Gastroesophageal sphincter (tissue), 3 donors: Measurements from ENCODE around the gene SLC25A6.

Experiments
- CTCF ChIP-seq, 4 experiments: fragments of 200-600 bp in 2 of 4; fragments of 450-650 bp in 2 of 4; sonication (generic) in 1 of 4; IDR thresholded peaks; one replicate each; pipeline ENCODE4 v1.5.1; 2017 to 2019; ENCODE audit warnings: antibody characterized with exemption in 4 of 4, mild to moderate bottlenecking in 2 of 4, moderate library complexity in 2 of 4
- POLR2A ChIP-seq, 2 donors: fragments of 450-650 bp; IDR thresholded peaks; one replicate each; pipeline ENCODE4 v1.6.1; 2017; ENCODE audit warnings: antibody characterized with exemption in 2 of 2, mild to moderate bottlenecking in 2 of 2, moderate library complexity in 1 of 2

GRCh38 chrX:1354036-1355019 is 37.6 kb downstream of the SLC25A6 start:
- TF ChIP-seq CTCF (IDR thresholded peaks at IDR 0.05) (no peak), POLR2A (IDR thresholded peaks at IDR 0.05) (no peak)
